H9 (cell line): Measurements from ENCODE around the gene CREBRF. TPM values are rescaled to one million over a fixed set of nuclear protein-coding genes. Genes with fewer than 3 reads are reported as not detected.

Source experiments
- DNase-seq: peaks from one replicate; pipeline ENCODE4 v3.0.0-alpha.2; 2017
- H2AFZ ChIP-seq: one replicate; pipeline ENCODE4 v1.6.1; 2013; ENCODE audit warnings: mild to moderate bottlenecking, low read length, control low read depth, moderate library complexity
- H2AK5ac ChIP-seq: 2 replicates; pipeline ENCODE4 v1.6.1; 2013; ENCODE audit warnings: low read length, control low read depth, mixed read lengths; ENCODE audit not compliant: insufficient read length
- H2BK120ac ChIP-seq: one replicate; pipeline ENCODE4 v1.6.1; 2013; ENCODE audit warnings: low read depth, mild to moderate bottlenecking, low read length, control low read depth, inconsistent platforms; ENCODE audit not compliant: poor library complexity, severe bottlenecking
- H2BK12ac ChIP-seq: 2 replicates; pipeline ENCODE4 v1.6.1; 2013; ENCODE audit warnings: low read length, control low read depth, mixed read lengths, low read depth; ENCODE audit not compliant: insufficient read length
- H2BK15ac ChIP-seq: 2 replicates; pipeline ENCODE4 v1.6.1; 2013; ENCODE audit warnings: low read depth, low read length, control low read depth
- H2BK20ac ChIP-seq: one replicate; pipeline ENCODE4 v1.6.1; 2013; ENCODE audit warnings: low read depth, mild to moderate bottlenecking, low read length, control low read depth, inconsistent platforms; ENCODE audit not compliant: poor library complexity, severe bottlenecking
- H2BK5ac ChIP-seq: 2 replicates; pipeline ENCODE4 v1.6.1; 2013; ENCODE audit warnings: low read length, control low read depth, mixed read lengths; ENCODE audit not compliant: insufficient read length
- H3K14ac ChIP-seq: 2 replicates; pipeline ENCODE4 v1.6.1; 2013; ENCODE audit warnings: low read length, control low read depth; ENCODE audit not compliant: insufficient read depth
- H3K18ac ChIP-seq: 2 replicates; pipeline ENCODE4 v1.6.1; 2013; ENCODE audit warnings: low read depth, mild to moderate bottlenecking, mixed read lengths, low read length, control low read depth; ENCODE audit not compliant: insufficient read length
- H3K23ac ChIP-seq: 2 replicates; pipeline ENCODE4 v1.6.1; 2013; ENCODE audit warnings: low read length, control low read depth, mixed read lengths, low read depth; ENCODE audit not compliant: insufficient read length
- H3K23me2 ChIP-seq: 2 replicates; pipeline ENCODE4 v1.6.1; 2013; ENCODE audit warnings: low read depth, mild to moderate bottlenecking, mixed read lengths, low read length, control low read depth; ENCODE audit not compliant: insufficient read length, poor library complexity, severe bottlenecking
- H3K27ac ChIP-seq: 2 replicates; pipeline ENCODE4 v1.5.1; 2013; ENCODE audit warnings: low read length, control low read depth, mixed read lengths, low read depth; ENCODE audit not compliant: insufficient read length
- H3K27me3 ChIP-seq: 2 replicates; pipeline ENCODE4 v1.6.1; 2013; ENCODE audit warnings: low read length, control low read depth, inconsistent platforms; ENCODE audit not compliant: insufficient read depth
- H3K4ac ChIP-seq: 2 replicates; pipeline ENCODE4 v1.6.1; 2013; ENCODE audit warnings: low read depth, mild to moderate bottlenecking, control low read depth, inconsistent platforms, low read length, moderate library complexity
- H3K4me1 ChIP-seq: 2 replicates; pipeline ENCODE4 v1.6.1; 2013; ENCODE audit warnings: low read length, control low read depth, inconsistent platforms; ENCODE audit not compliant: insufficient read depth
- H3K4me2 ChIP-seq: 2 replicates; pipeline ENCODE4 v1.6.1; 2013; ENCODE audit warnings: low read length, control low read depth, mixed read lengths; ENCODE audit not compliant: insufficient read length, insufficient read depth
- H3K56ac ChIP-seq: 2 replicates; pipeline ENCODE4 v1.6.1; 2013; ENCODE audit warnings: low read depth, mild to moderate bottlenecking, mixed read lengths, low read length, control low read depth; ENCODE audit not compliant: insufficient read length
- H3K79me1 ChIP-seq: 2 replicates; pipeline ENCODE4 v1.6.1; 2013; ENCODE audit warnings: low read depth, mild to moderate bottlenecking, moderate library complexity, low read length, control low read depth, inconsistent platforms; ENCODE audit not compliant: insufficient read depth, poor library complexity, severe bottlenecking
- H3K79me2 ChIP-seq: 2 replicates; pipeline ENCODE4 v1.6.1; 2013; ENCODE audit warnings: low read length, control low read depth, inconsistent platforms; ENCODE audit not compliant: insufficient read depth
- H3K9ac ChIP-seq: 2 replicates; pipeline ENCODE4 v1.6.1; 2013; ENCODE audit warnings: low read length, control low read depth, mixed read lengths; ENCODE audit not compliant: insufficient read length; ENCODE audit errors: extremely low read depth
- H3K9me3 ChIP-seq: one replicate; pipeline ENCODE4 v1.6.1; 2013; ENCODE audit warnings: low read depth, low read length, inconsistent platforms; ENCODE audit not compliant: control insufficient read depth
- H3T11ph ChIP-seq: one replicate; pipeline ENCODE4 v1.6.1; 2013; ENCODE audit warnings: mild to moderate bottlenecking, low read length, control low read depth, inconsistent platforms
- H4K20me1 ChIP-seq: one replicate; pipeline ENCODE4 v1.6.1; 2013; ENCODE audit not compliant: control insufficient read depth, insufficient read length, insufficient read depth
- H4K5ac ChIP-seq: 2 replicates; pipeline ENCODE4 v1.6.1; 2013; ENCODE audit warnings: low read depth, mild to moderate bottlenecking, mixed read lengths, low read length, control low read depth; ENCODE audit not compliant: insufficient read length
- H4K8ac ChIP-seq: replicated peaks from 2 replicates; pipeline ENCODE4 v1.6.1; 2013; ENCODE audit warnings: low read length, control low read depth, mixed read lengths, low read depth; ENCODE audit not compliant: insufficient read length
- H4K91ac ChIP-seq: 2 replicates; pipeline ENCODE4 v1.6.1; 2013; ENCODE audit warnings: low read depth, mild to moderate bottlenecking, moderate library complexity, mixed read lengths, low read length, control low read depth; ENCODE audit not compliant: insufficient read length
- H3K27ac Mint-ChIP-seq, 3 experiments: 2 replicates in 2 of 3; 3 replicates in 1 of 3; pipeline ENCODE4 v1.8.0; 2020 to 2021; ENCODE audit warnings: mixed read lengths in 3 of 3, mild to moderate bottlenecking in 1 of 3, moderate library complexity in 1 of 3
- H3K27me3 Mint-ChIP-seq: 2 replicates; pipeline ENCODE4 v1.8.0; 2021; ENCODE audit warnings: low read depth, mild to moderate bottlenecking, moderate library complexity, mixed read lengths
- H3K36me3 Mint-ChIP-seq, 3 experiments: 2 replicates in 2 of 3; 3 replicates in 1 of 3; pipeline ENCODE4 v1.8.0; 2020 to 2021; ENCODE audit warnings: low read depth in 3 of 3, mixed read lengths in 3 of 3; ENCODE audit not compliant: insufficient read depth in 1 of 3
- H3K4me1 Mint-ChIP-seq, 2 experiments: 2 replicates each; pipeline ENCODE4 v1.8.0; 2020; ENCODE audit warnings: mixed read lengths in 2 of 2
- H3K4me3 Mint-ChIP-seq, 2 experiments: 2 replicates in 1 of 2; 3 replicates in 1 of 2; pipeline ENCODE4 v1.8.0; 2020 to 2021; ENCODE audit warnings: mild to moderate bottlenecking in 2 of 2, mixed read lengths in 2 of 2, moderate library complexity in 1 of 2
- H3K9me3 Mint-ChIP-seq, 2 experiments: 2 replicates in 1 of 2; 3 replicates in 1 of 2; pipeline ENCODE4 v1.8.0; 2020; ENCODE audit warnings: mild to moderate bottlenecking in 2 of 2, mixed read lengths in 2 of 2, moderate library complexity in 1 of 2
- WGBS: extraction: QIAGEN DNeasy Blood & Tissue Kit; methylation state at CpG from one replicate; pipeline ENCODE4 v1.1.7; 2013; ENCODE audit warnings: missing lambda C conversion rate, low lambda C conversion rate, mixed read lengths; ENCODE audit not compliant: insufficient read length; ENCODE audit errors: extremely low coverage; 5-methylcytosine and 5-hydroxymethylcytosine counted together
- total RNA-seq: library from RNA; stranded (reverse); gene quantifications from 2 replicates; pipeline ENCODE4 v1.2.1, GENCODE V29; 2021
- TF ChIP-seq, protein P1 (sequence below): fragments of 200-600 bp; sonication (generic); conservative IDR thresholded peaks from 3 replicates; pipeline ENCODE4 v1.8.0; 2021; ENCODE audit warnings: antibody characterized with exemption, mild to moderate bottlenecking

Gene CREBRF
- total RNA-seq, 1 experiment from 2014 or later = 2.7 TPM

DNA sequence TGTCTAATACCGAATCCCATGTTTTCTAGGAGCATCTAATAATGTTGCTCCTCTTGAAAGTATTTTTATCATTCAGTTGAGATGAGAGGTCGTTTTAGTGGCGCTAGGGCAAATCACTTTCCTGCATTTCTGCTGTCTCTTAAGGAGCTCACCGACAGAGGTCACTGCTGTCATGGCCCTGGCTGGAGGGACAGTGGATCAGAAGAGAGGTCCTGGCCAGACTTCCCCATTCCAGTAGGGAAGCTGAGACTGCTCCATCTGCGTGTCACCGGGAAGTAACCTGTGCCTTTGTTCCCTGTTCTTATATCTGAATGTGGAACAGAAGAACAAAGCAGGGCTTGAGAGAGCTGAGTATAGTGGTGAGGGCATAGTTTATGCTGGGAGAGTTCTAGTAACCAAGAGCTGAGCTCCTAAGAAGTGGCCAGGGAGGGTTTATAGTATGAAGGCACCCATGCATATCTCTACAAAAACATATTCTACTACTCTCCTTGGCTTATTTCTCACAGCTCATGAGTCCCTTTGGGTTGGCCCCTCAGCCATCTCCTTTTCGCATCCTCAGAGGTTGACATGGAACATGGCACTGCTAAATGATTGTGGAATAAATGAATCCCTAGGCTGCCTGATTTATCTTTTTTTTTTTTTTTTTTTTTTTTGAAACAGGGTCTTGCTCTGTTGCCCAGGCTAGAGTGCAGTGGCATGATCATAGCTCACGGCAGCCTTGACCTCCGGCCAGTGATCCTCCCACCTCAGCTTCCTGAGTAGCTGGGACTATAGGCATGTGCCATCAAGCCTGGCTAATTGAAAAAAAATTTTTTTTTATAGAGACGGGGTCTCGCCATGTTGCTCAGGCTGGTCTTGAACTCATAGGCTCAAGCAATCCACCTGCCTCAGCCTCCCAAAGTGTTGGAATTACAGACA lies 45.3 kb upstream of the CREBRF start:
- peak; percentile 69 for DNase-seq

More for the DNA sequence above, 45.3 kb upstream of the CREBRF start:
- no peak overlapping the region for H3K56ac ChIP-seq
- H4K91ac ChIP-seq = no peak overlapping the region
- Mint-ChIP-seq H3K27me3 (no peaks in the 10 kb centered on the region), H3K27ac (peak overlapping the region in 1 of 3 experiments; percentile 13; a peak in 1 of 7 replicates), H3K36me3 (no peaks in the 10 kb centered on the region; a peak in 1 of 7 replicates), H3K4me1 (peaks cover 9 to 11% of the 10 kb centered on the region in 2 experiments), H3K9me3 (no peaks in the 10 kb centered on the region), H3K4me3 (no peak overlapping the region)
- H2BK12ac ChIP-seq = no peak overlapping the region
- WGBS = no CpG with 5 or more reads among the region's 11 CpGs
- H3K9ac ChIP-seq = no peak overlapping the region
- H4K20me1 ChIP-seq = no peaks in the 10 kb centered on the region
- no peak overlapping the region for H4K5ac ChIP-seq
- peaks cover under 1% of the 10 kb centered on the region; the same call in 1 of the 2 replicates for H3K4me1 ChIP-seq
- no peak overlapping the region for H2BK15ac ChIP-seq
- H3K4ac ChIP-seq = no peak overlapping the region
- H3K27me3 ChIP-seq = no peaks in the 10 kb centered on the region
- no peak overlapping the region for H3K23ac ChIP-seq
- H3K9me3 ChIP-seq = no peaks in the 10 kb centered on the region
- H3K4me2 ChIP-seq = no peak overlapping the region
- TF ChIP-seq, protein P1, sequence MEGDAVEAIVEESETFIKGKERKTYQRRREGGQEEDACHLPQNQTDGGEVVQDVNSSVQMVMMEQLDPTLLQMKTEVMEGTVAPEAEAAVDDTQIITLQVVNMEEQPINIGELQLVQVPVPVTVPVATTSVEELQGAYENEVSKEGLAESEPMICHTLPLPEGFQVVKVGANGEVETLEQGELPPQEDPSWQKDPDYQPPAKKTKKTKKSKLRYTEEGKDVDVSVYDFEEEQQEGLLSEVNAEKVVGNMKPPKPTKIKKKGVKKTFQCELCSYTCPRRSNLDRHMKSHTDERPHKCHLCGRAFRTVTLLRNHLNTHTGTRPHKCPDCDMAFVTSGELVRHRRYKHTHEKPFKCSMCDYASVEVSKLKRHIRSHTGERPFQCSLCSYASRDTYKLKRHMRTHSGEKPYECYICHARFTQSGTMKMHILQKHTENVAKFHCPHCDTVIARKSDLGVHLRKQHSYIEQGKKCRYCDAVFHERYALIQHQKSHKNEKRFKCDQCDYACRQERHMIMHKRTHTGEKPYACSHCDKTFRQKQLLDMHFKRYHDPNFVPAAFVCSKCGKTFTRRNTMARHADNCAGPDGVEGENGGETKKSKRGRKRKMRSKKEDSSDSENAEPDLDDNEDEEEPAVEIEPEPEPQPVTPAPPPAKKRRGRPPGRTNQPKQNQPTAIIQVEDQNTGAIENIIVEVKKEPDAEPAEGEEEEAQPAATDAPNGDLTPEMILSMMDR = peak; percentile 62
- H3T11ph ChIP-seq = no peak overlapping the region
- H3K18ac ChIP-seq = no peak overlapping the region
- no peak overlapping the region for H3K14ac ChIP-seq
- H3K23me2 ChIP-seq = no peaks in the 10 kb centered on the region
- H2BK120ac ChIP-seq = no peak overlapping the region
- no peaks in the 10 kb centered on the region for H3K79me1 ChIP-seq
- no peak overlapping the region for H2AFZ ChIP-seq
- H2BK20ac ChIP-seq = no peak overlapping the region
- no peak overlapping the region for H4K8ac ChIP-seq
- peaks cover 5% of the 10 kb centered on the region; the same call in 1 of the 2 replicates for H3K79me2 ChIP-seq
- H2AK5ac ChIP-seq = no peak overlapping the region
- H2BK5ac ChIP-seq = no peak overlapping the region
- no peak overlapping the region for H3K27ac ChIP-seq
